Trophoblast cell (in vitro differentiated cells and primary cell): Measurements from ENCODE around the gene KCNN3.

ENCODE experiments used
- DNase-seq, 2 donors: peaks; one replicate each; pipeline ENCODE4 v3.0.0-alpha.2; 2016
- H2AFZ ChIP-seq: 2 replicates; pipeline ENCODE4 v1.6.1; 2013; ENCODE audit warnings: low read length, moderate library complexity, mild to moderate bottlenecking; ENCODE audit not compliant: insufficient read depth, poor library complexity
- H2AK5ac ChIP-seq: 2 replicates; pipeline ENCODE4 v1.6.1; 2013; ENCODE audit warnings: mild to moderate bottlenecking, low read length
- H2BK120ac ChIP-seq: 2 replicates; pipeline ENCODE4 v1.6.1; 2013; ENCODE audit warnings: low read length, mild to moderate bottlenecking, moderate library complexity; ENCODE audit not compliant: insufficient read depth, poor library complexity
- H2BK12ac ChIP-seq: 2 replicates; pipeline ENCODE4 v1.6.1; 2013; ENCODE audit warnings: mild to moderate bottlenecking, low read length, moderate library complexity
- H2BK5ac ChIP-seq: 2 replicates; pipeline ENCODE4 v1.6.1; 2013; ENCODE audit warnings: low read length, low read depth, moderate library complexity, mild to moderate bottlenecking; ENCODE audit not compliant: poor library complexity
- H3K14ac ChIP-seq: 2 replicates; pipeline ENCODE4 v1.6.1; 2013; ENCODE audit warnings: mild to moderate bottlenecking, low read length
- H3K18ac ChIP-seq: 2 replicates; pipeline ENCODE4 v1.6.1; 2013; ENCODE audit warnings: mild to moderate bottlenecking, low read length
- H3K23ac ChIP-seq: 2 replicates; pipeline ENCODE4 v1.6.1; 2013; ENCODE audit warnings: low read length
- H3K27ac ChIP-seq: 2 replicates; pipeline ENCODE4 v1.5.1; 2013; ENCODE audit warnings: low read depth, mild to moderate bottlenecking, inconsistent platforms, low read length, moderate library complexity
- H3K27me3 ChIP-seq: 2 replicates; pipeline ENCODE4 v1.6.1; 2013; ENCODE audit warnings: inconsistent platforms, mild to moderate bottlenecking, low read length, moderate library complexity; ENCODE audit not compliant: insufficient read depth
- H3K36me3 ChIP-seq, 2 experiments: 1 replicate in 1 of 2; 2 replicates in 1 of 2; pipeline ENCODE4 v1.6.1; 2013; ENCODE audit warnings: low read length in 2 of 2, mild to moderate bottlenecking in 2 of 2, moderate library complexity in 1 of 2; ENCODE audit not compliant: insufficient read depth in 2 of 2, control insufficient read depth in 1 of 2
- H3K4ac ChIP-seq: 2 replicates; pipeline ENCODE4 v1.6.1; 2013; ENCODE audit warnings: low read depth, mild to moderate bottlenecking, low read length, moderate library complexity
- H3K4me1 ChIP-seq, 2 experiments: 1 replicate in 1 of 2; 2 replicates in 1 of 2; pipeline ENCODE4 v1.6.1; 2013; ENCODE audit warnings: low read length in 2 of 2, mild to moderate bottlenecking in 2 of 2, moderate library complexity in 1 of 2; ENCODE audit not compliant: insufficient read depth in 2 of 2, control insufficient read depth in 1 of 2
- H3K4me2 ChIP-seq: 2 replicates; pipeline ENCODE4 v1.6.1; 2013; ENCODE audit warnings: inconsistent platforms, mild to moderate bottlenecking, low read length, moderate library complexity
- H3K4me3 ChIP-seq: 2 replicates; pipeline ENCODE4 v1.5.1; 2013; ENCODE audit warnings: mild to moderate bottlenecking, low read depth, low read length, inconsistent platforms
- H3K79me1 ChIP-seq: one replicate; pipeline ENCODE4 v1.6.1; 2013; ENCODE audit warnings: low read length
- H3K79me2 ChIP-seq: 2 replicates; pipeline ENCODE4 v1.6.1; 2013; ENCODE audit warnings: low read length, mild to moderate bottlenecking; ENCODE audit not compliant: control insufficient read depth, insufficient read depth, poor library complexity
- H3K9ac ChIP-seq: 2 replicates; pipeline ENCODE4 v1.6.1; 2013; ENCODE audit warnings: mild to moderate bottlenecking, low read length
- H3K9me3 ChIP-seq: 2 replicates; pipeline ENCODE4 v1.6.1; 2013; ENCODE audit warnings: low read depth, mild to moderate bottlenecking, control low read depth, inconsistent platforms, low read length; ENCODE audit not compliant: insufficient read depth
- H4K12ac ChIP-seq: 2 replicates; pipeline ENCODE4 v1.6.1; 2013; ENCODE audit warnings: low read depth, mild to moderate bottlenecking, low read length, moderate library complexity
- H4K8ac ChIP-seq: 2 replicates; pipeline ENCODE4 v1.6.1; 2013; ENCODE audit warnings: low read depth, mild to moderate bottlenecking, low read length, moderate library complexity
- H4K91ac ChIP-seq: one replicate; pipeline ENCODE4 v1.6.1; 2013; ENCODE audit warnings: low read depth, mild to moderate bottlenecking, low read length, moderate library complexity
- WGBS: extraction: QIAGEN DNeasy Blood & Tissue Kit; methylation state at CpG from one replicate; pipeline ENCODE4 v1.1.7; 2013; ENCODE audit warnings: missing lambda C conversion rate; ENCODE audit not compliant: insufficient read length, insufficient coverage; ENCODE audit errors: extremely low coverage; 5-methylcytosine and 5-hydroxymethylcytosine counted together

Gene KCNN3

DNA sequence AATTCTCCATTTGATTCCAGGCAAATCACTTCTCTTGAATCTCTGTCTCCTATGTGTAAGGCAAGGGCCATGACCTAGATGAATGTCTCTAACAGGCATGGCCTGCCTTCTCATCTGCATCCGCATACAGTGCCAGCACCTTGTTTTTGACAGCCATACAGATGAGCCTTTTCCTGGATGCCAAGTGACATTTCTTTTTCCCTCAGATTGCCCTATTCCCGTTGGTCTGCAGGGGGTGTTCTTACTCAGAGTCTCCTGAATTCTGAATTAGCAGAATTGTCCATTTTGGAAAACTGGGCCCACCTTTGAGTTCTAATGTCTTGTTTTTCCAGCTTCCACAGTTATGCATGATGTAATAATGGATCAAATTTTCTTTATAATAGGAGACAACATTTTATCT lies 174.1 kb downstream of the KCNN3 start:
- H4K8ac ChIP-seq: no peak overlapping the region

DNA sequence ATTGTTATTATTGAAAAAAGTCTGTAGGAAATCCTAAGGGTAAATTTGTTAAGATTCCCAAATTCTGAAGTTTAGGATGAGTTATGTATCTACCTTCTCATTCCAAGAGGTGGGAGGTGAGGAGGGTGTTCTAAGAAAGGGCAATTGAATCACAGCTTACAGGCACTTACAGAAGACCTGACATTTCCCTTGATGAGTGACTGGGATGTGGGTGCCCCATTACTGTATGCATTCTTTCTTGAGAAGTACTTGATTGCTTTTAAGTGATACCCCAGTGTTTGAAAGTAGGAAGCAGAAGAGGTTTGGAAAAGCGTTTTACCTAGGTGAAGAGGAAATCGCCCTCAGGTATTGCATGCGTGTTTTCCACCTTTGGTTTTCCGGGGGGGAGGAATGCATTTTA lies 175.1 kb downstream of the KCNN3 start:
- Histone ChIP-seq H4K12ac (no peak overlapping the region), H3K9ac (no peak overlapping the region), H3K14ac (no peak overlapping the region), H3K23ac (no peak overlapping the region), H2AFZ (no peak overlapping the region), H3K4me2 (no peak overlapping the region), H4K91ac (no peak overlapping the region), H3K27ac (no peak overlapping the region), H3K18ac (no peak overlapping the region), H3K4me3 (no peak overlapping the region), H4K8ac (no peak overlapping the region), H2BK120ac (no peak overlapping the region), H3K4ac (no peak overlapping the region), H3K36me3 (no peaks in the 10 kb centered on the region), H2BK5ac (no peak overlapping the region), H2AK5ac (no peak overlapping the region), H3K9me3 (no peaks in the 10 kb centered on the region), H3K79me2 (no peaks in the 10 kb centered on the region), H3K27me3 (no peaks in the 10 kb centered on the region), H2BK12ac (no peak overlapping the region), H3K4me1 (peaks cover 0 to 2% of the 10 kb centered on the region in 2 experiments), H3K79me1 (no peaks in the 10 kb centered on the region)
- WGBS: no CpG with 5 or more reads among the region's 4 CpGs
- DNase-seq: no peak

More for the DNA sequence above, 174.1 kb downstream of the KCNN3 start:
- H2BK5ac ChIP-seq: no peak overlapping the region
- no CpG with 5 or more reads among the region's 2 CpGs for WGBS
- H2BK12ac ChIP-seq: no peak overlapping the region
- no peak overlapping the region for H3K18ac ChIP-seq
- H3K27ac ChIP-seq: no peak overlapping the region
- H3K79me1 ChIP-seq: no peaks in the 10 kb centered on the region
- H3K23ac ChIP-seq: no peak overlapping the region
- H3K4me1 ChIP-seq: peaks cover 0 to 2% of the 10 kb centered on the region in 2 experiments
- no peak overlapping the region for H3K4me3 ChIP-seq
- H3K79me2 ChIP-seq: no peaks in the 10 kb centered on the region
- no peaks in the 10 kb centered on the region for H3K27me3 ChIP-seq
- DNase-seq: no peak
- H4K91ac ChIP-seq: no peak overlapping the region
- H3K9ac ChIP-seq: no peak overlapping the region
- no peak overlapping the region for H2AFZ ChIP-seq
- H3K4me2 ChIP-seq: no peak overlapping the region
- no peak overlapping the region for H2AK5ac ChIP-seq
- no peaks in the 10 kb centered on the region for H3K36me3 ChIP-seq
- H2BK120ac ChIP-seq: no peak overlapping the region
- no peaks in the 10 kb centered on the region for H3K9me3 ChIP-seq
- no peak overlapping the region for H3K14ac ChIP-seq
- H4K12ac ChIP-seq: no peak overlapping the region
- no peak overlapping the region for H3K4ac ChIP-seq

DNA sequence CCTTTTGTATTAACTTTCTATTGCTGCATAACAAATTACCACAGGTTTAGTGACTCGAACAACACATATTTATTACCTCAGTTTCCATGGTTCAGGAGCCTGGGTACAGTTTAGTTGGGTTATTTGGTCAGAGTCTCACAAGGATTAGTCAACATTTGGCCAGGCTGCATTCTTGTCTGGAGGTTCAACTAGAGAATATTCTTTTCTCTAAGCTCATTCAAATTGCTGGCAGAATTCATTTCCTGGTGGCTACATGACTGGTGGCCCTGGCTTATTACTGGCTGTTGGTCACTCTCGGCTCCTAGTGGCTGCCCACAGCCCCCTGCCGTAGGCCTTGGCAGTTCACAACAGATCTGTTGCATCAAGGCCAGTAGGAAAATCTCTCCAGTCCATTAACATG lies 181.0 kb downstream of the KCNN3 start:
- Histone ChIP-seq H3K36me3 (no peaks in the 10 kb centered on the region), H2BK12ac (no peak overlapping the region), H3K4ac (no peak overlapping the region)

DNA sequence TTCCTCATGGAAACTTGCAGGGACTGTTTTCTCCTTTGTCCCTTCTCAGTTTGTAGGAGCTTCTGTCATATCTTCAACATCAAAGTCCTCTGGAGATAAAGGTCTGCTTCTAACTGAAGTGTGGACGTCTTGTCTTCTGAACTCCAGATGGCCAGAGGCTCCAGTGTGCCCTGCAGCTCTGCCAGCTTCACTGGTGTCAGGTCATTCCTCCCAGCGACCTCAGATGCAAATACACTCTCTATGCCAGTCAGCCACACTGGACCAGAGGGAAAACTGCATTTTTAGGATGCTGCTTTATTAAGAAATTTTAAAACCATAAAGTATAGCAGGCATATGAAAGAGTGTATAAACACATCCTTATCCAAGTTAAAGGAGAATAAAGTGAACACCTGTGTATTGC lies 183.6 kb downstream of the KCNN3 start:
- H3K27ac ChIP-seq: no peak overlapping the region
- H3K23ac ChIP-seq: no peak overlapping the region
- H2BK120ac ChIP-seq: no peak overlapping the region
- H3K9me3 ChIP-seq: peaks cover 3% of the 10 kb centered on the region
- H3K79me1 ChIP-seq: no peaks in the 10 kb centered on the region
- H2BK12ac ChIP-seq: no peak overlapping the region
- no peak overlapping the region for H4K12ac ChIP-seq
- no peak overlapping the region for H3K4ac ChIP-seq
- no peaks in the 10 kb centered on the region for H3K4me1 ChIP-seq
- no peaks in the 10 kb centered on the region for H3K79me2 ChIP-seq
- H2AK5ac ChIP-seq: no peak overlapping the region
- no peak overlapping the region for H2AFZ ChIP-seq
- no peak overlapping the region for H3K9ac ChIP-seq
- H3K14ac ChIP-seq: no peak overlapping the region
- H2BK5ac ChIP-seq: no peak overlapping the region
- no peak overlapping the region for H3K4me3 ChIP-seq
- no peaks in the 10 kb centered on the region for H3K36me3 ChIP-seq
- H3K27me3 ChIP-seq: no peaks in the 10 kb centered on the region
- DNase-seq: no peak
- no CpG with 5 or more reads among the region's 2 CpGs for WGBS
- no peak overlapping the region for H3K18ac ChIP-seq
- no peak overlapping the region for H4K8ac ChIP-seq
- no peak overlapping the region for H3K4me2 ChIP-seq
- no peak overlapping the region for H4K91ac ChIP-seq

More for the DNA sequence above, 181.0 kb downstream of the KCNN3 start:
- Histone ChIP-seq H3K9ac (no peak overlapping the region), H3K79me1 (no peaks in the 10 kb centered on the region), H4K91ac (no peak overlapping the region), H4K12ac (no peak overlapping the region), H3K27ac (no peak overlapping the region), H2BK120ac (no peak overlapping the region), H3K4me1 (no peaks in the 10 kb centered on the region), H3K4me3 (no peak overlapping the region), H2AK5ac (no peak overlapping the region), H3K79me2 (no peaks in the 10 kb centered on the region), H2AFZ (no peak overlapping the region), H4K8ac (no peak overlapping the region), H3K23ac (no peak overlapping the region), H3K4me2 (no peak overlapping the region), H3K27me3 (no peaks in the 10 kb centered on the region), H3K14ac (no peak overlapping the region), H3K9me3 (no peaks in the 10 kb centered on the region), H2BK5ac (no peak overlapping the region), H3K18ac (no peak overlapping the region)
- DNase-seq: no peak
- no CpG with 5 or more reads among the region's 3 CpGs for WGBS
